Erythroblast (primary cell): Measurements from ENCODE around the gene ARHGEF10L.

Experiments used
- GATA1 ChIP-seq: IDR thresholded peaks from 2 replicates; pipeline ENCODE4 v1.6.1; 2011; ENCODE audit warnings: low read depth, mild to moderate bottlenecking, control low read depth, low read length, moderate library complexity
- POLR2A ChIP-seq: IDR thresholded peaks from 2 replicates; pipeline ENCODE4 v1.6.1; 2011; ENCODE audit warnings: mild to moderate bottlenecking, low read length

DNA sequence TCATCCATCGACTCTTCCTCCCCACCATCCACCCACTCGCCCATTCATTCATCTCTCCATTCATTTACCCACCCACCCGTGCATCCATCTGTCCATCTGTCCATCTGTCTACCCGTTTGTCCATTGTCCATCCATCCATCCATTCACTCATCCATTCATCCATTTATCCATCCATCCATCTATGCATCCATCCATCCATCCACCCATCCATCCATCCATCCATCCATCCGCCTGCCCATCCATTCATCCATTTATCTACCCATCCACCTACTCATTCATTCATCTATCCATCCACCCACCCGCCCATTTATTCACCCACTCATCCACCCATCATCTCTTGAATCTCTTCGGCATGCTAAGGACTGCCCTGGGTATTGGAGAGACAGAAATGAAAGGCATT, 18.5 kb downstream of the ARHGEF10L start:
- TF ChIP-seq POLR2A (no peak), GATA1 (no peak)
